Measurements from ENCODE around the gene TRIM14. TPM values are rescaled to one million over a fixed set of nuclear protein-coding genes. Genes with fewer than 3 reads are reported as not detected.

The TRIM14 gene
- total RNA-seq, 1 experiment from 2014 or later, result 20.2 TPM

DNA sequence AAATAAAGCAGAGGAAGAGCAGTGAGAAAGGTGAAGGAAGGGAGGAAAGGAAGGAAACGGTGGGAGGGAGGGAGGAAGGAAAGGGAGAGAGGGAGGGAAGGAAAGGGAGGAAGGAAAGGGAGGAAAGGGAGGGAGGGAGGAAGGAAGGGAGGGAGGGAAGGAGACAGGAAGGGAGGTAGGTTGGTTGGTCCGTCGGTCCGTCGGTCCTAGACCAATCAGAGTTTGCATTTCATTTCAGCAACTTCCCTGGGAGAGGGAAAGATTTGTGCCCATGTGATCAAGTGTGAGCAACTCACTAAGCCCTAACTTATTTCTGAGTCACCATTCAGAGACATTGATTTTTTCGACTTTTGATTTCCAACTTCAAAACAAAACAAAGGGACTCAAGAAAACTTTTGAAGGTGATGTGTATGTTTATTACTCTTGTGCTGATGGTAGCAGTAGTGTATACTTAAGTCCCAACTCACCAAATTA lies 43.7 kb downstream of the TRIM14 start:
- Histone ChIP-seq H3K9me2 (ENCODE audit: insufficient read depth) (no peaks in the 10 kb centered on the region), H3K9me3 (ENCODE audit: insufficient read depth, low read depth) (no peaks in the 10 kb centered on the region), H3K4me2 (no peak overlapping the region), H3K36me3 (ENCODE audit: low read depth) (peaks cover 9% of the 10 kb centered on the region), H2AFZ (no peak overlapping the region), H3K27me3 (ENCODE audit: insufficient read depth, low read depth) (no peaks in the 10 kb centered on the region), H3K4me1 (replicated peaks; ENCODE audit: insufficient read depth) (peaks cover 59% of the 10 kb centered on the region), H4K20me1 (ENCODE audit: insufficient read depth) (no peaks in the 10 kb centered on the region), H3F3A (ENCODE audit: insufficient read depth, low read depth) (peaks cover 54% of the 10 kb centered on the region), H3K79me2 (ENCODE audit: low read depth) (peaks cover 45% of the 10 kb centered on the region), H3K27ac (0 out of 2 replicates have a peak overlapping the region, but pooled peaks have one; percentile 8), H3K4me3 (no peak overlapping the region)
- no peak for DNase-seq
- ChIA-PET CTCF (interaction anchor here (0.7 kb wide), 1 partner anchor 90 kb away, joined by 9 read pairs; no protein-coding TSS in a partner anchor), POLR2A (ENCODE audit: unreplicated experiment) (no interaction called here)
- no TSS peak for BruUV-seq (replicated peaks)
- intact Hi-C loops (cut with micrococcal nuclease; ENCODE audit: unreplicated experiment), result loop anchor here (2.0 to 10.0 kb wide), 3 partner anchors 153 to 719 kb away; partner anchors contain the start of genes ANKS6, GABBR2 and TRMO
- TF ChIP-seq EZH2 (IDR thresholded peaks at IDR 0.05; ENCODE audit: low read depth), result no peak
- TF ChIP-seq, protein P1, sequence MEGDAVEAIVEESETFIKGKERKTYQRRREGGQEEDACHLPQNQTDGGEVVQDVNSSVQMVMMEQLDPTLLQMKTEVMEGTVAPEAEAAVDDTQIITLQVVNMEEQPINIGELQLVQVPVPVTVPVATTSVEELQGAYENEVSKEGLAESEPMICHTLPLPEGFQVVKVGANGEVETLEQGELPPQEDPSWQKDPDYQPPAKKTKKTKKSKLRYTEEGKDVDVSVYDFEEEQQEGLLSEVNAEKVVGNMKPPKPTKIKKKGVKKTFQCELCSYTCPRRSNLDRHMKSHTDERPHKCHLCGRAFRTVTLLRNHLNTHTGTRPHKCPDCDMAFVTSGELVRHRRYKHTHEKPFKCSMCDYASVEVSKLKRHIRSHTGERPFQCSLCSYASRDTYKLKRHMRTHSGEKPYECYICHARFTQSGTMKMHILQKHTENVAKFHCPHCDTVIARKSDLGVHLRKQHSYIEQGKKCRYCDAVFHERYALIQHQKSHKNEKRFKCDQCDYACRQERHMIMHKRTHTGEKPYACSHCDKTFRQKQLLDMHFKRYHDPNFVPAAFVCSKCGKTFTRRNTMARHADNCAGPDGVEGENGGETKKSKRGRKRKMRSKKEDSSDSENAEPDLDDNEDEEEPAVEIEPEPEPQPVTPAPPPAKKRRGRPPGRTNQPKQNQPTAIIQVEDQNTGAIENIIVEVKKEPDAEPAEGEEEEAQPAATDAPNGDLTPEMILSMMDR (conservative IDR thresholded peaks at IDR 0.05), result no peak

DNA sequence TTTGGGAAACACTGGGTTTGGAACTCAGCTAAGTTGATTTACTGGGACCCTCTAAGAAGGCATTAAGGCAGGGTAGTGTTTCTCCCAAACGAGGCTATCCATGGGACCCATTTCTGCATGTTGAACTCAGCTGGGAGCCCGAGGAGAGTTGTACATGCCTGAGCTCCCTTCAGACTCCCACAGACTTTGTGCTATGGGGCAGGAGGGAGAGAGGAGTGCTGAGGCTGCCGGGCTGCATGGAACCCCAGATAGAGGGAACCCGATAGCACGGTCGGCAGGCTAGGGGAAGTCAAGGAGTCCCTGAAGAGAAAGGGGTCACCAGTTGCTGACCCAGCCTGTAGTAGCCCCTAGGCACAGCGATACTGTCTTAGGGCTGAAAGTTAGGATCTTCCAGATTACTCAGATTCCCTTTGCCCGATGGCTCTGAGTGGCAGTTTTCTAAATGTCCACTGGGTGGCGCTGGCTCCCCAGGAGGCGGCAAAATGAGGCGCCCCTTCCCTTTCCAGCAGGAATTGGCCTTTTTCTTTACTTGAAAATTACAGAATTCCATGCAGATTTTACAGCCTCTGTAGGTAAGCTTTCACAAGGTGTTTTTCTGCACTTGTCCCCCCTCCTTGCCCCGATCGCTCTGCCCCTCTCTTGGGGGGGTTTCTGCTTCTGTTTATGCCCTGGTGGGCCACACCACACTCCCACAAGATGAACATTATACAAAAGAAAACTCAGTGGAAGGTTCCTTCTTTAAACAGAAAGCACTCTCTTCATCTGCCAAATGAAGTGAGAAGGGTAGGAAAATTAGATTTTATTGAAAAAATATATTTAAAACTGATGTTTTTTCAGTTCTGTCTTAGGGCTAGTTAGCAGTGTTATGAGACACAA lies 44.7 kb downstream of the TRIM14 start:
- BruUV-seq (replicated peaks), result no TSS peak
- CTCF ChIA-PET, result interaction anchor here (0.5 to 1.3 kb wide), 6 partner anchors 16 to 189 kb away, joined by 3 to 10 read pairs (median 4); partner anchors contain the start of gene TBC1D2
- Histone ChIP-seq H3K79me2 (ENCODE audit: low read depth) (peaks cover 50% of the 10 kb centered on the region), H2AFZ (no peak overlapping the region), H4K20me1 (ENCODE audit: insufficient read depth) (no peaks in the 10 kb centered on the region), H3K27me3 (ENCODE audit: insufficient read depth, low read depth) (no peaks in the 10 kb centered on the region), H3K9me3 (ENCODE audit: insufficient read depth, low read depth) (no peaks in the 10 kb centered on the region), H3K36me3 (ENCODE audit: low read depth) (peaks cover 3% of the 10 kb centered on the region), H3K4me2 (peak overlapping the region; percentile 34; the same call in 1 of the 2 replicates), H3F3A (ENCODE audit: insufficient read depth, low read depth) (peaks cover 49% of the 10 kb centered on the region), H3K9me2 (ENCODE audit: insufficient read depth) (no peaks in the 10 kb centered on the region), H3K27ac (peak overlapping the region; percentile 69), H3K4me3 (no peak overlapping the region), H3K4me1 (replicated peaks; ENCODE audit: insufficient read depth) (peaks cover 49% of the 10 kb centered on the region)
- intact Hi-C loops (cut with micrococcal nuclease; ENCODE audit: unreplicated experiment), result loop anchor here (1.0 to 10.0 kb wide), 7 partner anchors 118 to 720 kb away; partner anchors contain the start of genes ANKS6, CORO2A, GABBR2 and TRMO
- TF ChIP-seq EZH2 (IDR thresholded peaks at IDR 0.05; ENCODE audit: low read depth), result no peak
- TF ChIP-seq, protein P1 (conservative IDR thresholded peaks at IDR 0.05), result peak; percentile 96
- POLR2A ChIA-PET (ENCODE audit: unreplicated experiment), result no interaction called here
- peak; percentile 49 to 79 for DNase-seq

DNA sequence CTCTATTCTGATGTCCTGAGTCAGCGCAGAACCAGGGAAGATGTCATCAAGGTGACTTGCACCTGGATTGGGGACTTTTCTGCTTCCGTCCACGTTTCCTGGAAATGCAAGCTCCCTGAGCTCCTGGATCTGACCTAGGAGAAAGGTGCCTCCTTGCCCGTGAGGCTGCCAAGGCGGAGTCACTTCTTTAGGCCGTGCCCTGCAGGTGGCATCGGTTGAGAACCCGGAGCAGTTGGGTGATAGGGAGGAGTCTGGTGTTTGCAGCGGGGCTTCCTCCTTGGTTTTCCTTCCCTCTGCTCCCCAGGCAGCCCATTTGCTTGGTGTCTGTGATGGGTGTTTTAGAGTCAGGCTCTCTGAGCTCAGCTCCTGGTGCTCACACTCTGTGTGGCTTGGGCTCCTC lies 47.3 kb downstream of the TRIM14 start:
- Histone ChIP-seq H3K79me2 (ENCODE audit: low read depth) (peaks cover 66% of the 10 kb centered on the region), H3F3A (ENCODE audit: insufficient read depth, low read depth) (peaks cover 40% of the 10 kb centered on the region), H3K27me3 (ENCODE audit: insufficient read depth, low read depth) (no peaks in the 10 kb centered on the region), H3K9me2 (ENCODE audit: insufficient read depth) (no peaks in the 10 kb centered on the region), H3K9me3 (ENCODE audit: insufficient read depth, low read depth) (no peaks in the 10 kb centered on the region), H2AFZ (no peak overlapping the region), H3K4me2 (peak overlapping the region; percentile 34), H3K36me3 (ENCODE audit: low read depth) (peaks cover 9% of the 10 kb centered on the region), H3K4me3 (no peak overlapping the region), H3K4me1 (replicated peaks; ENCODE audit: insufficient read depth) (peaks cover 48% of the 10 kb centered on the region), H4K20me1 (ENCODE audit: insufficient read depth) (no peaks in the 10 kb centered on the region), H3K27ac (peak overlapping the region; percentile 69)
- CTCF ChIA-PET, result interaction anchor here (0.6 kb wide), 1 partner anchor 940 kb away, joined by 3 read pairs; no protein-coding TSS in a partner anchor
- BruUV-seq (replicated peaks), result no TSS peak
- TF ChIP-seq, protein P1 (conservative IDR thresholded peaks at IDR 0.05), result no peak
- no peak for TF ChIP-seq EZH2 (IDR thresholded peaks at IDR 0.05; ENCODE audit: low read depth)
- no peak for DNase-seq
- intact Hi-C loops (cut with micrococcal nuclease; ENCODE audit: unreplicated experiment), result loop anchor here (5.0 to 10.0 kb wide), 3 partner anchors 359 to 723 kb away; partner anchors contain the start of genes ANKS6 and GABBR2
- POLR2A ChIA-PET (ENCODE audit: unreplicated experiment), result no interaction called here
